NCI-H146 treated with DMSO at 0.1 percent for 48 hours (cell line): Measurements from ENCODE around the gene RFPL2.
A peak's percentile ranks its signal among the peaks of the same experiment; 100 is the strongest.
"Not testable (repeated sequence)": the region's sequence is repeated elsewhere in the genome, so short reads cannot be mapped to it uniquely, and the experiment has no call there.

Experiments
- DNase-seq: peaks from one replicate; lab custom pipeline; 2025; ENCODE audit not compliant: unreplicated experiment; lab: John Stamatoyannopoulos, UW

Gene RFPL2

DNA sequence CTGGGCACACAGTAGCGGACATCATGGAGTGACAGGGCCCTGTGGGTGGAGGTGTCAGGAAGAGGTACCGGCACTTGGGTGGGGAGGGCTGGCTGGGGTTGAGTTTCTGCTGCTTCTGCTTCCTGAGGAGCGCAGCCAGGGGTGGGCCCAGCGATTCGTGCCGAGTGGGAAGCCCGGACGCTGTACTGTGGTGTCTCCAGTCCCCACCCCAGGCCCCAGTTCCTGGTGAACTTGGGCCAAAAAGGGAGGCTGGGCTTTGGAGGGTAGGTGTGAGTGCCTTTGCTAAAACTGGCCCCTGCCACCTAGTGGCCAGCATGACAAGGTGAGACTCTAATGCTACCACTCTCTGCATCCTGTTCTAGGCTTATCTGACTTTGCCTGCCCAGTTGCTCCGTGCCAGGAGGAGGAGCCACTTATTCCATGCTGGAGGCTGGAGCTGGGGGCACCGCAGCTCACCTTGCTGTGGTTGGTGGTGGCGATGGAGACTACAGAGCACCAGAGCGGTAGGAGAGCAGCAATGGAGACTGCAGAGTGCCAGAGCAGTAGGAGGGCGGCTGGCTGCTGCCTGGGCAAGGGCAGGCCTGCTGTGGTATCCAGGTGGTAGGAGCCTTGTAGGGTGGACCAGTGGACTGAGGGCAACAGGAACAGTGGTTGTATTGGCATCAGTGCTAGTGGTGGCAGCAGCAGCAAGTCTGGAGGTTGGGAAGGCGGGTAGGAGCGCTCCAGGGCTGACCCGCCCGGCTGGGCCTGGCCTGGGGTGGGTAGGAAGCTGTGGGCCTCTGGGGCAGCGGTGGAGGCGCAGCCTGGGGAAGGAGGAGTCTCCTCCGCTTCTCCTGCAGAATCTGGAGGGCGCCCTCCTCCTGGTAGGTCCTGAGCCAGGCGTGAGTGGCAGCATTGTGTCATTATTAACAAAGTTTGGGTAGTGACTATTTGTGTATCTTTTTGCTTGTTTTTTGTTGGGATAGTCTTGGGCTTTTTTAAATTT lies 2.2 kb upstream of the RFPL2 start:
- peak; percentile 42 for DNase-seq

DNA sequence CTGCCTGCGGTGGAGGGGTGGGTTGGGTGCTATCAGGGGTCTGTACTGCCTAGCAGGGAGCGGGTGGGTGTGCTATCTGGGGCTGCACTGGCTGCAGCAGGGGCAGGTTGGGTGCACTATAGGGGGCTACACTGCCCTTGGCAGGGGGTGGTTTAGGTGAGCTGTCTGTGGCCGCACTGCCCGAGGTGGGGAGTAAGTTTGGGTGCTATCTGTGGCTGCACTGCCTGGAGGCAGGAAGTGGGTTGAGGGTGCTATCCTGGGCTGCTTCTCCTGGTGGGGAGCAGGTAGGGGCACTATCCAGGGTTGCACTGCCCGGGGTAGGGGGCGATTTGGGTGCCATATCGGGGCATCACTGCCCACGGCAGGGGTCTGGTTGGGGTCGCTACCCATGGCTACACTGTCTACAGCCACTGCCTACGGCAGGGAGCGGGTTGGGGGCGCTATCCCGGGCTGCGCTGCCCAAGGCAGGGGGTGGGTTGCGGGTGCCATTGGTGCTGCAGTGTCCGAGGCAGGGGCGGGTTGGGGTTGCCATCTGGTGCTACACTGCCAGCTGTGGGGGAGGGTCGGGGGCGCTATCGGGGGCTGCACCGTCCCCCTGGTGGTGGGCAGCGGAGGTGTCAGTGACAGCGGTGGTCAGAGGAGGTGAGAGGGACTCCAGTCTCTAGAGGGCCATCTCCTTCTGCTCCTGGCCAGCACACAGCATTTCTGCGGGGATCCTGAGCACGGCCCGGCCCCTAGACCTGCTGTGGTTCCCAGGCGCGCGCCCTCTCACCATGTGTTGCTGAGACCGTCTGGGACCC lies 1.3 kb upstream of the RFPL2 start:
- peak; percentile 6 for DNase-seq

DNA sequence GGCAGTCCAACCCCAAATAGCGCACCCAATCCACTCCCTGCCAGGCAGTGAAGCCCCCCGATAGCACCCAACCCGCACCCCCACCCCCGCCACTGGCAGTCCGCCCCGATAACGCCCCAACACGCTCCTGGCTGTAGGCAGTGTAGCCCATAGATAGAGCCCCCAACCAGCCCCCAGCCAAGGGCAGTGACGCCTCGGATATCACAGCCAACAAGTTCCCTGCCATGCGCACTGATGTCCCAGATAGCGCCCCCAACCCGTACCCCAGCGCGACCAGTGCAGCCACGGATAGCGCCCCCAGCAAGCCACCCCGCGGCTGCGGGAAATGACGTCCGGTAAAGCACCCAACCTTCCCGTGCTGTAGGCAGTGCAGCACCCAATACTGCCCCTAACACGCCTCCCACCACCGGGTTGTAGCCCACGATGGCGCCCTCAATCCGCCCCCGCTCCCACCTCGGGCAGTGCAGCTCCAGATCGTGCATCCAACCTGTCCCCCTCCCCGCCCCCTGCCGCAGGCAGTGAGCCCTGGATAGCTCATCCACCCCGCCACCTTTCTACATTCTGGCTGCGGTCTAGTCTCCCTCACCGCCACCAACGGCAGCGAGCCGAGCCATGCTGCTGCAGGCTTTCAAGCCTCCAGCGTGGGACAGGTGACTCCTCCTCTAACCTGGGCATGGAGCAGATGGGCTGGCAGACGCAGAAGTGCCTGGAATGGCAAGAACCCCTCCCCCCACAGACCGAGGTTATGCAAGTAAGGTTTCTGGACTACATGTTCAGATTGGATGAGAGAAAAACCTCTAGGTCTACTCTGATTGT lies 625 bp downstream of the RFPL2 start:
- peak; percentile 52 for DNase-seq

DNA sequence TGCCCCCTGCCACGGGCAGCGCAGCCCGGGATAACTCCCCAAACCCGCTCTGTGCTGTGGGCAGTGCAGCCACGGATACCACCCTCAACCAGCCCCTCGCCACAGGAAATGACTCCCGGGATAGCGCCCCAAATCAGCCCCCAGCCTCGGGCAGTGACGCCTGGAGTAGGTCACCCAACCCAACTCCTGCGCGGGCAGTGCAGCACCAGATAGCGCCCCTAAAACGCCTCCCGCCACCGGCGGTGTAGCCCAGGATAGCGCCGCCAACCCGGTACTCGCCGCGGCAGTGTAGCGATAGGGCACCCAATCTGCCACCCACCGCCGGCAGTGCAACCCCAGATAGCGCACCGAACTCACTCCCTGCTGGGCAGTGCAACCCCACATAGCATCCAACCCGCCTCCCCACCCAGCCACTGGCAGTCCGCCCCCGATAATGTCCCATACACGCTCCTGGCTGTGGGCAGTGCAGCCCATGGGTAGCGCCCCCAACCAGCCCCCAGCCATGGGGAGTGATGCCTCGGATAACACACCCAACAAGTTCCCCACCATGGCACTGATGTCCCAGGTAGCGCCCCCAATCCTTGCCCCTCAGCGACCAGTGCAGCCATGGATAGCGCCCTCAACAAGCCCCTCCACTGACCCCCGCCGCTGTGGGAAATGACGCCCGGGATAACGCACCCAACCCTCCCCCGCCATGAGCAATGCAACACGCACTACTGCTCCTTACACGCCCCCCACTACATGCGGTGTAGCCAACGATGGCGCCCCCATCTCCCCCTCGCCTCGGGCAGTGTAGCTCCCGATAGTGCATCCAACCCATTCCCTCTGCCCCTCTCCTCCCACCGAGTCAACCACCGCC lies 1.5 kb downstream of the RFPL2 start:
- no peak for DNase-seq

DNA sequence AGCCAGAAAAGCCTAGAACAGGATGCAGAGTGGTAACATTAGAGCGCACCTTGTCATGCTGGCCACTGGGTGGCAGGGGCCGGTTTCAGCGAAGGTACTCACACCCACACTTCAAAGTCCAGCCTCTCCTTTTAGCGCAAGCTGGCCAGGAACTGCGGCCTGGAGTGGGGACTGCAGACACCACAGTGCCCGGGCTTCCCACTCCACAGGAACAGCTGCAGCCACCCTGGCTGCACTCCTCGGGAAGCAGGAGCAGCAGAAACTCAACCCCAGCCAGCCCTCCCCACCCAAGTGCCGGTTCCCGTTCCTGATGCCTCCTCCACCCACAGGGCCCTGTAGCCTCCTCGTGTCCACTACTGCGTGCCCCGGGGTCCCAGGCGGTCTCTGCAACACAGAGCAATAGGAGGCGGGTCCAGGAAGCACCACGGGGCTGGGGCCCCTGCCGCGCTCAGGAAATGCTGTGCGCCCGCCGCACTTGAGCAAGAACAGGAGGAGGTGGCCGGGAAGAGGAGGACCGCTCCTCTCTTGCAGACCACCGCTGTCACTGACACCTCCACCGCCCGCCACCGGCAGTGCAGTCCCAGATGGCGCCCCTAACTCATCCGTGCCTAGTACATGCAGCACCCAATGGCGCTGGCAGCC lies 2.2 kb downstream of the RFPL2 start:
- peak; percentile 59 for DNase-seq

DNA sequence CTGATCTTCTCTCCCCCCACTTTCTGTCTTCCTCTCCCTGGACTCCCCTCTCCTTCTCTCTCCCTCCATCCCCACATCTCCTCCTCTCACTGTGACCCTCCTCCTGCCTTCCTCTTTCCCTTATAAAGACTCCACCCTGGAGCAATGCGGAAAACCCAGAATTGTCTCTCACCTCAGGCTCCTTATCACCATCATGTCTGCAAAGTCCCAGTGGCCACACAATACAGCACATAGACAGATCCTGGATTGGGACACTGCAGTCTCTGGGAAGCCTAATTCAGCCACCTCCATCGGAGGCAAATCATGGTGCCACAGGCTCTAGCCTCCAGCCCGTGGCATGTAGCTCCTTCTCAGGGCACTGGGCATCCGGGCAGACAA lies 2.7 kb downstream of the RFPL2 start:
- no peak for DNase-seq

DNA sequence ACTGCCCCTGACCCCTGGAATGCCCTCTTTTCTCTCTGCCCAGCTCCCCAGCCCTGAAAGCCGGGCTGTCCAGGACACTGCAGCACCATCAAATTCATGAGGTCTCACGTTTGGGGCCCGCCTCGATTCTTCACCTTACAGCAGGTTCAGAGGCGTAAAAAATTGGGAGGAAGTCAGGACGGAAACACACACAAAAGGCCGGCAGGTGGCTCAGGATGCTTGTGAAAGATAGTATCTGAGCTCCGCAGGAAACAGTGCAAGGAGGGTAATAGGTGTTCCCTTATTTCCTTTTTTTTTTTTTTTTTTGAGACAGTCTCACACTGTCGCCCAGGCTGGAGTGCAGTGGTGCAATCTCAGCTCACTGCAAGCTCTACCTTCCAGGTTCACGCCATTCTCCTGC lies 4.1 kb downstream of the RFPL2 start:
- DNase-seq: no peak

DNA sequence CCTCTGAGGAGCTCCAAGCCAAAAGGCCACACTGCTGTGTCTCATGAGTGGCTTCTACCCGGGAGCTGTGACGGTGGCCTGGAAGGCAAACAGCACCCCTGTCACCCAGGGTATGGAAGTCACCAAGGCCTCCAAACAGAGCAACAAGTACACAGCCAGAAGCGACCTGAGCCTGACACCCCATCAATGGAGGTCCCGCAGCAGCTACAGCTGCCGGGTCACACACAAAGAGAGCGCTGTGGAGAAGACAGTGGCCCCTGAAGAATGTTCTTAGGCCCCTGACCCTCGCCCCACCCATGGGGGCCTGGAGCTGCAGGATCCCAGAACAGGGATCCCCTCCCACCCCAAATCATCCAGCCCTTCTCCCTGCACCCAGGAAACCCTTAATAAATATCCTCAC lies 4.9 kb downstream of the RFPL2 start:
- DNase-seq: no peak

DNA sequence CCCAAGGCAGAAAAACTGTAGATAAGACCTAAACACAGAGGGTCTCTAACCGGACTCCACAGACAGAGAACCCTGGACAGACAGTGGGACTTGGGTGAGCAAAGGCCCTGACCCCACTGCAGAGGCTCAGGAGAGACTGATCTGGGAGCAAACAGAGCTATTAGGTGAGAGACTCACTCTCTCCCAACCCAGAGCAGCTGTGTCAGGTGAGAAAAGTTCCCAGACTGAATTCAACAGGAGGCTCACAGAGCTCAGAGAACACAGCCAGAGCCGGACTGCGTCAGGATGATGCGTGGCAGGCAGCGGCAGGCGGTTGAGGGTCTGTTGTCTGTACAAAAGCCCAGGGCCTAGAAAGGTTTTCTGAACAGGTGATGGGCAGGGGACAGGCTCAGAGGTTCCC lies 5.5 kb downstream of the RFPL2 start:
- DNase-seq: no peak

DNA sequence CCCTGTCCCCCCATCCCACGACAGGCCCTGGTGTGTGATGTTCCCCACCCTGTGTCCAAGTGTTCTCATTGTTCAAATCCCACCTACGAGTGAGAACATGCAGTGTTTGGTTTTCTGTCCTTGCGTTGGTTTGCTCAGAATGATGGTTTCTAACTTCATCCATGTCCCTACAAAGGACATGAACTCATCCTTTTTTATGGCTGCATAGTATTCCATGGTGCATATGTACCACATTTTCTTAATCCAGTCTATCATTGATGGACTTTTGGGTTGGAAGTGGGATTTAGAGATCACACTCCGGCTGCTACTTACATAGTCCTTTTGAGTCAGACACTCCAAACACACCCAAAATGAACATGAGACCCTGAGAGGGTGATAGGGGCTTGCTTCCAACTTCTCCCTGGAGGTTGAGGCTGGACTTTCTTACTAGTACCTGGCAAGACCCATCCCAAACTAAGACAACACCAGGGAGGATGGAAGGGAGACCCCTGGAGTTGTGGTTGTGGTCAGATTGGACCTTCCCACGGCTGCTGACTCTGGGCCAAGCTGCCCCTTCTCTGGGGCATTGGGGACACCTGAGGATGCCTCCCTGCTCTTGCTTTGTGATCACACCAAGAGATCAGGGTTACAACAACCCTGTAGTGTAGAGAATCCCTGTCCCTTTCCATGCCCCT lies 7.2 kb downstream of the RFPL2 start:
- DNase-seq: not testable (repeated sequence)

DNA sequence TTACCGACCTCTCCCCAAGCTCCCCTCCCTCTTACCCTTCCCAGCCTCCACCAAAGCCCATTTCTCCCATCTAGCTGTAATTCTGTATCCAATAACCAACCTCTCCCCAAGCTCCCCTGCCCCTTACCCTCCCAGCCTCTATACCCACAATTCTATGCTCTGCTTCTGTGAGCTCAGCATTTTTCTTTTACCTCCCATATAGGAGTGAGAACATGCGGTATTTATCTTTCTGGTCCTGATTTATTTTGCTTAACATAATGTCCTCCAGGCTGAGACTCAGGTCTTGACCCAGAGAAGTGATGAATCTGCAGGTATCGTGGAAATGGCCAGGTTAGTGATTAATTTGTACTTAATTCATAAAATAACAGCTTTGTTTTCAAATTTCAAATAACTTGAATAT lies 9.0 kb downstream of the RFPL2 start:
- DNase-seq: not testable (repeated sequence)

DNA sequence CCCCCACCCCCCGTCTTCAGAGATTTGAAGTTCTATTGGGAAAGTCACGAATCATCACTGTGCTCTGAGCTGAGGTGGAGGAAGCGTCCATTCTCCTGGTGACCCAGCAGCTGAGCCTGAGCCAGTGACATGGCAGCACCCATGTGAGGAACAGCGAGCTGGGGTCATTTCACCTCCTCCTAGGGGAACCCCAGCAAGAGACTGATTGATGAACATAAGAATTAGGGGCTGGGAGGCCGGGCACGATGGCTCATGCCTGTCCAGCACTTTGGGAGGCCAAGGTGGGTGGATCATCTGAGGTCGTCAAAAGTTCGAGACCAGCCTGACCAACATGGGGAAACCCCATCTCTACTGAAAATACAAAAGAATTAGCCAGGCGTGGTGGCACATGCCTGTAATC lies 11.5 kb downstream of the RFPL2 start:
- not testable (repeated sequence) for DNase-seq

DNA sequence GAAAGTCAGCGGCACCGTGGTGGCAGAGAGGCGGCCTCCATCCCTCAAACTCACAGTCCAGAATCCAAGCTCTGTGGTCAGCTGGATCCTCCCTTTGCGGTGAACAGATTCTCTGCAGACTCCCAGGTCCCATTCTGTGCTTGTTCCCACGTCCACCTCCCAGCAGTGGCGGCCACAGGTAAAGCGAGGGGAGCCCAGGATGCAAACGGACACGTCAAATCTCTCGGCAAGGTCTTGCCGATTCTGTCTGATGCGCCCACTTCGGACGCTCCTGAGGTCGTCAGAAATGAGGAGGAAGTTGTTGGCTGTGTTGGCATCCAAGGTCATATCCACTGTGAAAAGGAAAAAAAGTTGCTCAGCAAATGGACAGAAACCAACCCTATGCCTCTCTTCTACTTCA lies 13.9 kb downstream of the RFPL2 start:
- DNase-seq: not testable (repeated sequence)

DNA sequence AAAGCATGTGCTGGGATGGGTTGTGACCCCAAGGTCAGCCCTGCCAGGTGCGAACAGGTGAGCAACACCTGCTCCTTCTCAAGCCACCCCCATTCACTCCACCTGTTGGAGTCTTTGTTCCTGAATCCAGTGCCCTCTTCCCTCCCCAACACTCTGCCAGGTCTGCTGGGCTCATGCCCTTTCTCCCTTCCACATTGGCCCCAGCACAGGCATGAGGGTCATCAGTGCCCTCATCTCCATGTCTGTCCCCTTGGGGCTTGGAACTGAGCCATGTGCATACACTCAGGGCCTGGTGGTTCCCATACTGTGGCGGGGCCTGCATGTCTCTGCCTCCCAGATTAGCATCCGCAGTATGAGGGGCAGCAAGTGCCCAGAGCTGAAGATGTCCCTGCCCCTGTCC lies 19.1 kb downstream of the RFPL2 start:
- peak; percentile 6 for DNase-seq

DNA sequence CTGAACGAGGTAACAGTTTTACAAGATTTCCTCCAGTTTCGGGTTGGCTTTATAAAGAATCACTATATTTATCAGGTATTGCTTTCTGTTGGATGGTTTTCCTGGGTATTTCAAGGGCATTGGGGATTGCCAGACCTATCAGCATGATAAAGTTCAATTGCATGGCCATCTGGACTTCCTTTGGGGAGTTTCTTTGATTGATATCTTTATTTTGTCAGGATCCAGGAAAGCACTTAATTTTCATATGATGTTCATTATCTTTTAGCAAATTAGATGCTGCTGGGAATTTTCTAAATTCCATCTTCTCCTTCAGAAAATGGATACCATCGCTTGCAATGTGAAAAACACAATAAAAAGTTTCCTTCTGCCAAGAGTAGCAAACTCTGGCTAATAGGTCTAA lies 21.2 kb downstream of the RFPL2 start:
- DNase-seq: no peak

DNA sequence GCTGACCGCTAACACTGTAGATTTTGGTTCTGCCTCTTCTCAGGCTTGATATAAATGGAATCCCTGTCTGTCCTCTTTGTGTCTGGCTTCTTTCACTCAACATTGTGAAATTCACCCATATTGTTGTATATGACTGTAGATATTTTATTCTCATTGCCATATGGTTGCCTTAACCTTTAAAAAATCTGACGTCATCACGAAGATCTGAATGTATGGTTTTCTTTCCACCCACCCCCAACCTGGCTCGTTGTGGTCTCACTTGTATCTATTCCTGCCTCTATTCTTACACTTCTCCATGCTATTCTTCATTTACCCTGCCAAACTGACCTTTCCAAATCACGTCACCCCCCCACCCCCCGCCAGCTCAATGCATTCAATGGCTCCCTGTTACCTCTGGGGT lies 23.8 kb downstream of the RFPL2 start:
- no peak for DNase-seq

DNA sequence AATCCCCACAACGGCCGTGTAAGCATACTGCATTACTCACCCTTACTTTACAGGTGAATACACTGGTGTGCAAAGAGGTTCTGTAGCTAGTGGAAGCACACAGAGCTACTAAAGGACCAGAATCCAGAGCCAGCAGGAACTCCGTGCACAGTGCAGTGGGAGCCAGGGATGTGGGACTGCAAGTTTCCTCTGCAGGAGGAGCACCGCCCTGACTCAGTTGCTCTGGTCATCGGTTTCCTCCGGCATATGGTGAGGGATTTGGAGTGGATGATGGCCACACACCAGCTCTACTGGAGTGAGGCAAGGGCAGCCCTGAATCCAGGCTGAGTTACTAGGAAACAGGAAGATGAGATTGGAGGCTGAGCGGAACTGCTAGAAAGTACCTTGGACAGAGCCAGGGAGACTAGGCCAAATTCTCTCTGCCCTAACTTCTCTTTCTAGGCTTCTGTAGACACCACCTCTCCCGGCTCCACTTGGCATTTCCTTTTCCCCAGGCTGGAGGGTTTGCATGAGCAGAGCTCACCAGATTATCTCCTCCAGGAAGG lies 27.6 kb downstream of the RFPL2 start:
- no peak for DNase-seq

DNA sequence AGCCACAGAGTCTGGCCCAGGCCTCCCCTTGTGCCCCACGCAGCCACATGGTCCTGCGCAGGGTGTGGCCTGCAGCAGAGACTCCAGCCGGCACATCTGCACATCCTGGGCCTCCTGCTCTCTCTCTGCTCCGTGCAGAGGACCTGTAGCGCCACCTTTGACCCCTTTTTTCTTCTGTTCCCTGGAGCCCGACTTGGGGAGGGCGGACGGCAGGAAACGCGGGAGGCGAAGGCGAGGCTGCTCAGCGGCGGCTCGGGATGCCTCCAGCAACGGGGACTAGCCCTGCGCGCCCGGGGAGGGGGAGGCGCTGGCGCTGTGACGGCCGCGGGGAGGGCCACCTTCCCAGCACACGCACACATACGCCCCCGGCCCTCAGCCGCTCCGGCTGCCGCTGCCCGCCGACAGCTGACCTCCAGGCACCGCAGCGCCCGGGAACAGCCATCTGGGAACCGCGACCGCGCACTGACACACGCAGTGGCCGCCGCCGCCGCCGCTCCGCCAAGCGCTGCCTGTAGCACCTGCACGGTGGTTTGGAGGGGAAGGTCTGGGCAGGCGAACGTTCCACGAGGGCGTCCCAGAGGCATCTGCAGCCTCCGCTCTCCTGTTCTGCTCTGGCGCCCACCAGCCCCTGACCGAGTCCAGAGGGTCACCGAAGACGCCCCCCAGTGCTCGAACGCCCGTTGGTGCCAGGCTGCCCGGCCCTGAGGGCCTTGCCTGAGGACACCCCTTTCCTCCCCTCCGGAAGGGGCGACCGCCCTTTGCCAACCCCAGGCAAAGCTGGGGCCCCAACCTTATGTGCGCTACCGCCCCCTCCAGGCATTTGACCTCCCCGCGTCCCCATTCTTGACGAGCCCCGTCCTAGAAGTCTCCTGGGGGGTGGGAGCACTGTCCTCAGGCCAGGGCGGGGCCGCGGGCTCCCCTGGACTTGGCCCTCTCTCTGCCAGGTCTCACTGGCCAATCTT lies 28.9 kb downstream of the RFPL2 start:
- peak; percentile 25 for DNase-seq
